ENCODE data around the gene ISX.
"Not testable (repeated sequence)": the region's sequence is repeated elsewhere in the genome, so short reads cannot be mapped to it uniquely, and the experiment has no call there.

ISX gene

GRCh38 chr22:35065796-35066218 lies at the start of gene ISX:
ISX (plus strand) TSS chr22:35066158; CDS start chr22:35067088, 930 bp downstream.
- DNase-seq (ENCODE audit: low spot score): no peak

GRCh38 chr22:35016909-35017308 lies 49.0 kb upstream of the ISX start:
- DNase-seq (ENCODE audit: low spot score): no peak

GRCh38 chr22:35018995-35019394 lies 47.0 kb upstream of the ISX start:
- DNase-seq (ENCODE audit: low spot score): no peak

DNA sequence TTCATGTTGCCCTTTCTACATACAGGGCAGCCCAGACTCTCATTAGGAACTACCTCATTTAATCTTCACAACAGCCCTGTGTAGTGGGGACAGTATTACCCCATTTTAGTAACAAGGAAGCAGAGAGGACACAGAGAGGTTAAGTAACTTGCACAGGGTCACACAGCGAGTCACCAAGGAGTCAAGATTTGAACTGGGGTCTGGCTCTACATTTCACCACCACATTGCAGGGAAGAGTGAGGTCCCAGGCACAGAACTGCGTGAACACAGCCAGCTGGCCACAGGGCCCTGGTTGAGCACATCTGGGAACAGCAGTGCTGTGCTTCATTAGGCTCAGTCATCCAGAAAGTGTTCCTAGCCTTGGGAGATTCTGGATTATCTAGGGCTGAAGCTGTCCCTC lies 45.4 kb upstream of the ISX start:
- DNase-seq (ENCODE audit: low spot score): no peak

DNA sequence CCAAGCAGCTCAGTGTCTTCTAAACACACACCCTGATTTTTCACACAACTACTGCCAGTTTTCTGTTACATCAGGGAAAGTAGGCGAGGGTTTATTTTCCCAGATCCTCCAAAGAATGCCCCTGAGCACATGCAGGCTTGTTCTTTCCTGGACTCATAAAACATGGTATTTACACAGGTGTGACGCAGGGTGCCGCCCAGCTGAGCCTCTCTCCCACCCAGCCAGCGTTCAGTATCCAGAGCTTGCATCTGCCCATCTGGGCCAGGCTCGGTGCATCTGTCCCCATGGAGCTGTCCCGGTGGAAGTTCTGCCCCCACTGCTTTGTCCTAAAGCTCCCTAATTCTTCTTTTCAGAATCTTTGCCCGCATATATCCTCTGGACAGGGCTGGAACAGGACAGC lies 44.8 kb upstream of the ISX start:
- DNase-seq (ENCODE audit: low spot score): no peak

DNA sequence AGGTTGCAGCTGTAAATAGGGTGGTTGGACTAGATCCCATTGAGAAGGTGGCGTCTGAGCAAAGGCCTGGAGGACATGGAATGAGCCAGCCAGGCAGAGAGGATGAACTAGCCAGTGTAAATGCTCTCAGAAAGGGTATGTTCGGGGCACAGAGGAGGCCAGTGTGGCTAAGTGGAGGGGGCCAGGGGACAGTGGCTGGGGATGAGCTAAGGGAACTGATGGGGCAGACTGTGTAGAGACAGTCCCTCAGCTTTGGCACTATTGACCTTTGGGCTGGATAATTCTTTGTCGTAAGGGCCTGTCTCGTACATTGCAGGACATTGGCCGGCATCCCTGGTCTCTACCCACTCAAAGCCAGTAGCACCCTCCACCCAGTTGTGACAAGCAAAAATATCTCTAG lies 43.7 kb upstream of the ISX start:
- DNase-seq (ENCODE audit: low spot score): no peak

DNA sequence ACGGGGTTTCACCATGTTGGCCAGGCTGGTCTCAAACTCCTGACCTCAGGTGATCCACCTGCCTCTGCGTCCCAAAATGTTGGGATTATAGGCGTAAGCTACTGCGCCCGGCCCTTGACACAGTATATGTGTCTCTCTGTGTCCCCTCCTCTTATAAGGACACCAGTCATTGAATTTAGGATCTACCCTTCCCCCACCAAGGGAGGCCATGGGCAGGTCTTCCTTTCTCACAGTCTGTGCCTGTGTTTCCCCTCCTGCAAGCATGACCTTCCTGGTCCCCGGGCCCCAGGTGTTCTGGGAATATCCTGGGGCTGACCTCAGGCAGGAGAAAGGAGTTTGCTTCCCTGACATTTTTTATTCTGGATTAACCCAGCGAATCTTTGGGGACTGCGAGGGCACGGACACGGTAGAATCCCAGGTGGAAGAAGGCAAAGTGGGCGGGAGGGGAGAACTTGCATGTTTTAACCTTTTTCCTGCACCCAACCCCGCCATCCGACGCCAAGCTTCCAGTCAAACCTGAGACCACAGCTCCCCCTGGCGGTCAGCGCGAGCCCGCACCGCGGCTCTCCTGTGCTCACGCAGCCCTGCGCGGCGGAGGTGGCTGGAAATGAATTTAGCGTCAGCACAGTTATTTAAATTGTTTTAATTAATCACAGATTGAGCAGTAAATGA lies 42.1 kb upstream of the ISX start:
- peak; percentile 82 for DNase-seq (ENCODE audit: low spot score)

GRCh38 chr22:35024364-35024692 lies 41.6 kb upstream of the ISX start:
- no peak for DNase-seq (ENCODE audit: low spot score)

DNA sequence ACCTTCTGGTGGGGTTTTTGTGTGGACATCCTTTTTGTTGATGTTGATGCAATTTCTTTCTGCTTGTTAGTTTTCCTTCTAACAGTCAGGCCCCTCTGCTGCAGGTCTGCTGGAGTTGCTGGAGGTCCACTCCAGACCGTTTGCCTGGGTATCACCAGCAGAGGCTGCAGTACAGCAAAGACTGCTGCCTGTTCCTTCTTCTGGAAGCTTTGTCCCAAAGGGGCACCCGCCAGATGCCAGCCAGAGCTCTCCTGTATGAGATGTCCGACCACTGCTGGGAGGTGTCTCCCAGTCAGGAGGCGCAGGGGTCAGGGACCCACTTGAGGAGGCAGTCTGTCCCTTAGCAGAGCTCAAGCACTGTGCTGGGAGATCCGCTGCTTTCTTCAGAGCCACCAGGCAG lies 35.8 kb upstream of the ISX start:
- not testable (repeated sequence) for DNase-seq (ENCODE audit: low spot score)

DNA sequence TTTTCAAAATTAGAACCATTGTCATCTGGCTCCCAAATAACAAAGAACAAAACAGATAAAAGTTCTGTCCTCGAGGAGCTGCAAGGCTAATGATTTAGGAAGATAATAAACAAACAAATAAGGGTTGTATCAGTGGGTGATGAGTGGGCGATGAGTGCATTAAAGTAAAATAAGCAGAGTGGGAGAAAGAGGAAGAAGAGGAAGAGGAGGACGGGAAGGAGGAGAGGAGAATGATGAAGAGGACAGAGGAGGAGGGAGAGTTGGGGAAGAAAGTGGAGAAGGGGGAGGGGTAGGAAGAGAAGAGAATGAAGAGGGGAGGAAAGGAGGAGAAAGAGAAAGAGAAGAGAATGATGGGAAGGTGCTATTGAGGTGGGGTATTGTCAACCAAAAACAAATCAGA lies 33.4 kb upstream of the ISX start:
- no peak for DNase-seq (ENCODE audit: low spot score)

DNA sequence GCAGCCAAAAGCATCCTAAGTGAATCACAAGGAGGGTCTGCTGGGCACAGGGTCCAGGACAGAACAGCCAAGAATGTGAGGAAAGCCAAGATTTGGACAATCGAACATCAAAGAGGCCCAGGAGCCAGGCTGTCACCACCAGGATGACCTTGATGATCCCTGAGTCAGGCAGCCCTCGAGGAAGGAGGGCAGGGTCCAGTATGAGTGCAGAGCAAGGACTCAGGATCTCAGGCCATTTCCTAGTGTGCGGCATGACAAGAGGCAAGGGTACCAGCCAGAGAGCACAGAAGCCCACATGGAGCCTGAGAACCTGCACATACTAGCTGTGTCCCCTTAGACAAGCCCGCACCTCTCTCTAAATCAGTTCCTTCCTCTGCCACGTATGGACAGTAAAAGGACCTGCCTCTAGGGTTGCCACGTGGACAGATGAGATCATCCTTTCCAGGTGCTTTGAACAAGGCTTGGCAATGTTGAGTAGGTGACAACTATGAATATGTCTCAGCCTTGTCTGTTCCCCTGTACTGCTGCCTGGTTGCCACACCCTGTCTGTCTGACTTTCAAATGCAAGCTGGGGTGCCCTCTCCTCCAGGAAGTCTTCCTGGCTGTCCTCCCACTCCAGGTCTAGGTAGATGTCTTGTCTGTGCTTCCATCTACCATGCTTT lies 32.2 kb upstream of the ISX start:
- no peak for DNase-seq (ENCODE audit: low spot score)

GRCh38 chr22:35034963-35035362 lies 31.0 kb upstream of the ISX start:
- no peak for DNase-seq (ENCODE audit: low spot score)

GRCh38 chr22:35037089-35037488 lies 28.9 kb upstream of the ISX start:
- DNase-seq (ENCODE audit: low spot score): peak; percentile 51

GRCh38 chr22:35039625-35040024 lies 26.3 kb upstream of the ISX start:
- DNase-seq (ENCODE audit: low spot score): peak; percentile 53

GRCh38 chr22:35043252-35043933 lies 22.6 kb upstream of the ISX start:
- no peak for DNase-seq (ENCODE audit: low spot score)

- no peak for DNase-seq (ENCODE audit: low spot score)
Observed at GRCh38 chr22:35043934-35044319, 22.0 kb upstream of the ISX start.

GRCh38 chr22:35044607-35045390 lies 21.2 kb upstream of the ISX start:
- no peak for DNase-seq (ENCODE audit: low spot score)

GRCh38 chr22:35045451-35045850 lies 20.5 kb upstream of the ISX start:
- no peak for DNase-seq (ENCODE audit: low spot score)

DNA sequence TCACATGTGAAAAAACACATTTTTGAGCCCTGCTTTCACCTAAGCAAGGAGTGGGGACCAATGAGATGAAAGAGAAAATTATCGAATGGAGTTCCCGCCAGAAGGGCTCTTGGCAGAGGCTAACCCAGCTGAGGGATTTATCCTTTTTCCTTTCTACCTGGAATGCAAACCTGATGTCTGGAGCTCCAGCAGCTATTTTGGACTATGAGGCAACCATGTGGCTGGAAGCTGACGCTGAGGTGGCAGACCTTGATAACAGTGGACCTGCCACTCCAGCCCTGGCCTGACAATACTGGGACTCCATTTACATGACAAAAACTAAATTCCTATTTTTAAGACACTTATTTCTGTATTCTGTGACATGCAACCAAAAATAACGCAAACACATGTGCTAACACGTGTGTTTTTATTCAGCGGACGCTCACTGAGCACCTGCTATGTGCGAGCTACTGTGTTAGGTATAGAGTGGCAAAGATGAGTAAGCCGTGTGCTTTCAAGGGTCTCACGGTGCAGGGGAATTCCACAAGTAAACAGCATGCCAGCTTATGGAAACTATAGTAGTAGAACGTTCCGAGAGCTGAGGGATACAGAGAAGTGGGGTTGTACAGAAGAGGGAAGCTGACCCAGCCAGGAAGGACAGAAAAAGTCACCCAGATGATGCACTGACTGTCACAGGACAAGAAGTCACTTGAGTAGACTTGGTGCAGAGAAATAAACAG lies 19.1 kb upstream of the ISX start:
- no peak for DNase-seq (ENCODE audit: low spot score)

- DNase-seq (ENCODE audit: low spot score): not testable (repeated sequence)
Observed at GRCh38 chr22:35050038-35050437, 15.9 kb upstream of the ISX start.

- DNase-seq (ENCODE audit: low spot score): no peak
Observed at GRCh38 chr22:35051013-35051535, 14.9 kb upstream of the ISX start.

DNA sequence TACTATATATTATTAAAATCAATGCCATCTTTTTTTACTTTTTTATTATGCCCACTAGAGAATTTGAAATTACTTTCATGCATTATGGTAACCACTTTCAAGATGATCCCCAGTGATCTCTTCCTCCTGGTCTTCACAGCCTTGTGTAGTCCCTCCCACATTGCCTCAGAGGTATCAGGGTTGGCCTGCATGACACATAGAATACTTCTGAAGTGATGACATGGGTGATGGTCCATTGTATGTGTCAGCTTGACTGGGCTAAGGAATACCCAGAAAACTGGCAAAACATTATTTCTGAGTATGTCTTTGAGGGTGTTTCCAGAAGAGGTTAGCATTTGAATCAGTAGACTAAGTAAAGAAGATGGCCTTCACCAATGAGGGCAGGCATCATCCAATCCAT lies 14.2 kb upstream of the ISX start:
- no peak for DNase-seq (ENCODE audit: low spot score)
